Endothelial cell (in vitro differentiated cells): ENCODE results near the gene SLFN11. TPM values are rescaled to one million over a fixed set of nuclear protein-coding genes. Genes with fewer than 3 reads are reported as not detected.
"Not testable (repeated sequence)": the region's sequence is repeated elsewhere in the genome, so short reads cannot be mapped to it uniquely, and the experiment has no call there.

Experiments used
- DNase-seq: peaks from one replicate; pipeline ENCODE4 v3.0.0; 2021; ENCODE audit warnings: low spot score
- H3K27ac Mint-ChIP-seq: one replicate; pipeline ENCODE4 v1.8.0; 2021; ENCODE audit warnings: mixed read lengths, inconsistent platforms; ENCODE audit not compliant: unreplicated experiment
- H3K27me3 Mint-ChIP-seq: one replicate; pipeline ENCODE4 v1.8.0; 2021; ENCODE audit warnings: mild to moderate bottlenecking, moderate library complexity, mixed read lengths, inconsistent platforms; ENCODE audit not compliant: unreplicated experiment
- H3K36me3 Mint-ChIP-seq: one replicate; pipeline ENCODE4 v1.8.0; 2021; ENCODE audit warnings: mild to moderate bottlenecking, low read depth, mixed read lengths, inconsistent platforms; ENCODE audit not compliant: unreplicated experiment
- H3K4me1 Mint-ChIP-seq: one replicate; pipeline ENCODE4 v1.8.0; 2021; ENCODE audit warnings: mild to moderate bottlenecking, mixed read lengths, inconsistent platforms; ENCODE audit not compliant: unreplicated experiment
- H3K4me3 Mint-ChIP-seq: one replicate; pipeline ENCODE4 v1.8.0; 2021; ENCODE audit warnings: mild to moderate bottlenecking, mixed read lengths, inconsistent platforms; ENCODE audit not compliant: unreplicated experiment
- H3K9me3 Mint-ChIP-seq: one replicate; pipeline ENCODE4 v1.8.0; 2021; ENCODE audit warnings: mixed read lengths, inconsistent platforms; ENCODE audit not compliant: unreplicated experiment
- CTCF ChIP-seq: fragments of 200-600 bp; sonication (generic); IDR thresholded peaks from one replicate; pipeline ENCODE4 v1.5.0; 2021; ENCODE audit warnings: antibody characterized with exemption; ENCODE audit not compliant: unreplicated experiment
- long read RNA-seq: library from polyadenylated mRNA; unstranded; transcript quantifications from one replicate; pipeline ENCODE4 v2.0.0, GENCODE V29; 2020; ENCODE audit not compliant: unreplicated experiment
- total RNA-seq: library from RNA; stranded (reverse); fragmentation: NEBNext Ultra II Directional; extraction: Animal tissue kit (Norgen Biotek cat#: 25700); gene quantifications from one replicate; pipeline ENCODE4 v1.2.1, GENCODE V29; 2021; ENCODE audit not compliant: unreplicated experiment

SLFN11 gene
- total RNA-seq: 0.26 TPM
- long read RNA-seq: 0 reads

GRCh38 chr17:35373534-35373983, at the start of gene SLFN11:
Gene SLFN11 (minus strand): TSS chr17:35373621. CDS start chr17:35363807, 9,814 bp downstream.
- peak; percentile 8 for DNase-seq
- Mint-ChIP-seq H3K4me3 (peak within 1 kb of the TSS; percentile 84), H3K9me3 (no peaks in the 10 kb centered on the region), H3K4me1 (peaks cover 5% of the 10 kb centered on the region), H3K27me3 (no peaks in the 10 kb centered on the region), H3K36me3 (no peaks in the 10 kb centered on the region), H3K27ac (no peak within 1 kb of the TSS)
- no peak for TF ChIP-seq CTCF

- not testable (repeated sequence) for H3K27me3 Mint-ChIP-seq
These were observed 47.6 kb upstream of the SLFN11 start for GRCh38 chr17:35421069-35421468.

GRCh38 chr17:35416659-35417058, 43.2 kb upstream of the SLFN11 start:
- Mint-ChIP-seq H3K4me1 (no peaks in the 10 kb centered on the region), H3K4me3 (no peak overlapping the region), H3K27ac (no peak overlapping the region), H3K36me3 (peaks cover 23% of the 10 kb centered on the region), H3K27me3 (no peaks in the 10 kb centered on the region), H3K9me3 (no peaks in the 10 kb centered on the region)
- no peak for TF ChIP-seq CTCF
- no peak for DNase-seq

More at GRCh38 chr17:35421069-35421468, 47.6 kb upstream of the SLFN11 start:
- H3K4me3 Mint-ChIP-seq, H3K27ac Mint-ChIP-seq, H3K9me3 Mint-ChIP-seq, DNase-seq, H3K4me1 Mint-ChIP-seq: not testable (repeated sequence)
- peaks cover 14% of the 10 kb centered on the region for H3K36me3 Mint-ChIP-seq

GRCh38 chr17:35414707-35415106, 41.3 kb upstream of the SLFN11 start:
- not testable (repeated sequence) for H3K4me1 Mint-ChIP-seq, H3K27ac Mint-ChIP-seq, H3K9me3 Mint-ChIP-seq, H3K27me3 Mint-ChIP-seq, DNase-seq
- H3K4me3 Mint-ChIP-seq: peak overlapping the region; percentile 56
- peaks cover 34% of the 10 kb centered on the region for H3K36me3 Mint-ChIP-seq

DNA sequence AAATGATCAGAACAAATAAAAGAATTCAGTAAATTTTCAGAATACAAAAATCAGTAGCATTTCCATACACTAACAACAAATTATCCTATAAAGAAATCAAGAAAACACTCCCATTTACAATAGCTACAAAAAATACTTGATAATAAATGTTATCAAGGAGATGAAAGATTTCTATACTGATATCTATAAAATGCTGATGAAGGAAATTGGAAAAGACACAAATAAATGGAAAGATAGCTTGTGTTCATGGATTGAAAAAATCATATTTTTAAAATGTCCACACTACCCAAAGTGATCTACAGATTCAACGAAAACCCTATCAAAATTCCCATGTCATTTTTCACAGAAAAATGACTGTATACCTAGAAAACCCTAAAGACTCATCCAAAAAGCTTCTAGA, 40.8 kb upstream of the SLFN11 start:
- Mint-ChIP-seq H3K27ac (no peak overlapping the region), H3K27me3 (no peaks in the 10 kb centered on the region), H3K4me1 (no peaks in the 10 kb centered on the region), H3K36me3 (peaks cover 34% of the 10 kb centered on the region), H3K9me3 (no peaks in the 10 kb centered on the region), H3K4me3 (no peak overlapping the region)
- no peak for TF ChIP-seq CTCF
- DNase-seq: no peak

GRCh38 chr17:35407531-35407930, 34.1 kb upstream of the SLFN11 start:
- H3K9me3 Mint-ChIP-seq: no peaks in the 10 kb centered on the region
- H3K36me3 Mint-ChIP-seq: peaks cover 19% of the 10 kb centered on the region
- no peaks in the 10 kb centered on the region for H3K27me3 Mint-ChIP-seq
- H3K27ac Mint-ChIP-seq: no peak overlapping the region
- no peak for DNase-seq
- TF ChIP-seq CTCF: no peak
- no peak overlapping the region for H3K4me3 Mint-ChIP-seq
- no peaks in the 10 kb centered on the region for H3K4me1 Mint-ChIP-seq
